Ishikawa (cell line): ENCODE results near the gene PSMF1.

Experiments
- CEBPB ChIP-seq: IDR thresholded peaks from 2 replicates; pipeline ENCODE4 v1.6.1; 2012
- CREB1 ChIP-seq: IDR thresholded peaks from 2 replicates; pipeline ENCODE4 v1.6.1; 2012; ENCODE audit warnings: low read depth
- EGR1 ChIP-seq: IDR thresholded peaks from 2 replicates; pipeline ENCODE4 v1.6.1; 2012
- EP300 ChIP-seq: IDR thresholded peaks from 2 replicates; pipeline ENCODE4 v1.6.1; 2012; ENCODE audit warnings: borderline replicate concordance
- FOXM1 ChIP-seq: IDR thresholded peaks from 2 replicates; pipeline ENCODE4 v1.6.1; 2012; ENCODE audit warnings: low read depth, borderline replicate concordance
- MAX ChIP-seq: IDR thresholded peaks from 2 replicates; pipeline ENCODE4 v1.6.1; 2012
- NFIC ChIP-seq: IDR thresholded peaks from 2 replicates; pipeline ENCODE4 v1.6.1; 2012
- RAD21 ChIP-seq: IDR thresholded peaks from 2 replicates; pipeline ENCODE4 v1.6.1; 2012; ENCODE audit warnings: low read depth
- REST ChIP-seq: IDR thresholded peaks from 2 replicates; pipeline ENCODE4 v1.6.1; 2012; ENCODE audit warnings: low read depth, mild to moderate bottlenecking
- TAF1 ChIP-seq: IDR thresholded peaks from 2 replicates; pipeline ENCODE4 v1.6.1; 2012; ENCODE audit warnings: low read depth, mild to moderate bottlenecking
- TEAD4 ChIP-seq: IDR thresholded peaks from 2 replicates; pipeline ENCODE4 v1.6.1; 2012
- USF1 ChIP-seq: IDR thresholded peaks from 2 replicates; pipeline ENCODE4 v1.6.1; 2012
- YY1 ChIP-seq: IDR thresholded peaks from 2 replicates; pipeline ENCODE4 v1.6.1; 2012; ENCODE audit warnings: low read depth

- no peak for TF ChIP-seq CEBPB
- TF ChIP-seq REST, result no peak
- TF ChIP-seq TAF1, result no peak
- no peak for TF ChIP-seq EP300
- TF ChIP-seq YY1, result no peak
- TF ChIP-seq RAD21, result no peak
- TF ChIP-seq FOXM1, result no peak
- no peak for TF ChIP-seq CREB1
- TF ChIP-seq TEAD4, result no peak
- TF ChIP-seq NFIC, result no peak
- TF ChIP-seq USF1, result no peak
- no peak for TF ChIP-seq MAX
- no peak for TF ChIP-seq EGR1
Measured at GRCh38 chr20:1169224-1169623, 50.8 kb downstream of the PSMF1 start.
